ENCODE data around the gene C17orf78.
"Not testable (repeated sequence)": the region's sequence is repeated elsewhere in the genome, so short reads cannot be mapped to it uniquely, and the experiment has no call there.

Gene C17orf78

GRCh38 chr17:37441369-37442014 is 65.7 kb downstream of the C17orf78 start:
- DNase-seq, result not testable (repeated sequence)
